TTC549 (cell line): ENCODE results near the gene KLHL14.

Experiments used
- FAIRE-seq: peaks from 2 replicates; lab custom pipeline; 2012; peaks lifted over from hg19 to GRCh38; lab: Jason Lieb, UNC

The KLHL14 gene

DNA sequence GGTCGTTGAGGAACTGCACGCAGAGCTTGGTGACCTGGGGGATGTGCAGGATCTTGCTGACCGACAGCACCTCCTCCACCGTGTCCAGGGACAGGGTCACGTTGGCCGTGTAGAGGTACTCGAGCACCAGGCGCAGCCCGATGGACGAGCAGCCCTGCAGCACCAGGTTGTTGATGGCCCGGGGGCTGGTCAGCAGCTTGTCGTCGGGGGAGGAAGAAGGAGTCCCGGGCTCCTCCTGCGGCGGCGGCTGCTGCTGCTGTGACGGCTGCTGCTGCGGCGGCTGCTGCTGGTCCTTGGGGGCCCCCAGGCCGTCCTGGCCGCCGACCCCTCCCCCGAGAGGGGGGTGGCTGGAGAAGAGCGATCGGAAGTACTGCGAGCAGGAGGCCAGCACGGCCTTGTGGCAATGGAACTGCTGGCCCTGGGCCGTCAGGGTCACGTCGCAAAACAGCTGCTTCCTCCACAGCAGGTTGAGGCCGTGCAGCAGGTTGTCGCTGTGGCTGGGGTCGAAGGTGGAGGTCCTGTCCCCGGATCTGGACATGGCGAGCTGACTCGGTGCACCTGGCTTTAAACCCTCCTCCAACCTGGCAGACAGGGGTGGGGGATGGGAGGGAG is 2.7 kb downstream of the KLHL14 start:
- no peak for FAIRE-seq

DNA sequence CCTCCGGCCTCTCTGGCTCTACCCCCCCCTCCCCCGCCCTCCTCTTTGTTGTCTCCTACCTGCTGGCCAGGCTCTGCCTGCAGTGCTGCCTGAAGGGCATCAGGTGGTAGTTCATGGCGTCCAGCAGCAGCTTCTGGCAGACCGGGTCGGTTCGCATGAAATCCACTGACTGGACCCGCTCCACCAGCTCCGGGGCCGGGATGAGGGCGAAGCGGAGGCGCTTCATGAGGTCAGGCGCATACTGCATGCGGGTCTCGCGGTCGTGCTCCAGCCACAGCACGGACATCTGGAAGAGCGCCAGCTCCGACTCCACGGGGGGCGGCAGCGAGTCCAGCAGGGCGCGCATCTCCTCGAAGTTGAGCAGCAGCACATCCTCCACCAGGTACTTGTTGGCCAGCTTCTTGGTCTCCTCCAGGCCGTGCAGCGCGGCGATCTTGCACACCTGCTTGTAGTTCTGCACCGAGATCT is 3.2 kb downstream of the KLHL14 start:
- no peak for FAIRE-seq

DNA sequence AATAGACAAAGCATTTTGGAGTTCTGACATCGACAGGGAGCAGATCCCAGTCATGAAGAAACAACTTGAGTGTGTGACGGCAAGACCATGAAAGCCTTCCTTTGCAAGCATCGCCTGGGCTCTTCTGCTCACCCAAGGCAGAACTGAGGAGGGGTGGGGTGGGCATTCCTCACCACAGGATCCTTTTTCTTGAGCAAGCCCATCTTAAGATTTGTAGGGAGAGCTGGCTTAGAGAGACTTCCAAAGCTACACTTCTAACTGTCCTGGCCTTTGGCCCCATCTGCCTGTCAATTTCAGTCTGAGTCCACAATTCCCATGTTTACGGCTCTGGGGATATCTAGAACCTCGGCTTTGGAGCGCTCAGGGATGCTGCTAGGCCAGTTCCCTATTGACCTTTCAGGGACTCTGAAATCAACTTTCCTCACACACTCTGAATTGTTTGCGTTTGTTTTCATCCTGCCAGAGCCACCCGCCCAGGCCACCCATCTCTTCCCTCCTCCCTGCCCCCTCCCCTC is 3.7 kb downstream of the KLHL14 start:
- FAIRE-seq, result no peak

DNA sequence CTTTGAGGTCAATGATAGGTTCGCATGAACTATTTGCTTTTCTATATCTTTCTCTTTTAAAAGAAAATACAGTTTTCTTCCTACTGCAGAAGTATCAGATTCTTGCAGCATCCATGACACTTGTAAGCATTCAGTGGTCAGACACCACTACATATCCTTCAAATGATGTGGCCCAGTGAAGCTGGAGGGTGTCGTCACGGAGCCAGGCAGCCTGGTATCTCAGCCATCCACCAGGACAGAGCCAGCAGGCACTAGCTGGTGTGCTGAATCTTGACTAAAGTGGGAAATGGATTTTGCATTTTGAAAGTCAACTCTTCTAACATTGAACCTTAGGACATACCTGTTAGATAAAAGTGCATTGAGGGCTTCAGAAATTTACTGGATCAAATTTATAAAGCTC is 5.4 kb downstream of the KLHL14 start:
- FAIRE-seq, result no peak

DNA sequence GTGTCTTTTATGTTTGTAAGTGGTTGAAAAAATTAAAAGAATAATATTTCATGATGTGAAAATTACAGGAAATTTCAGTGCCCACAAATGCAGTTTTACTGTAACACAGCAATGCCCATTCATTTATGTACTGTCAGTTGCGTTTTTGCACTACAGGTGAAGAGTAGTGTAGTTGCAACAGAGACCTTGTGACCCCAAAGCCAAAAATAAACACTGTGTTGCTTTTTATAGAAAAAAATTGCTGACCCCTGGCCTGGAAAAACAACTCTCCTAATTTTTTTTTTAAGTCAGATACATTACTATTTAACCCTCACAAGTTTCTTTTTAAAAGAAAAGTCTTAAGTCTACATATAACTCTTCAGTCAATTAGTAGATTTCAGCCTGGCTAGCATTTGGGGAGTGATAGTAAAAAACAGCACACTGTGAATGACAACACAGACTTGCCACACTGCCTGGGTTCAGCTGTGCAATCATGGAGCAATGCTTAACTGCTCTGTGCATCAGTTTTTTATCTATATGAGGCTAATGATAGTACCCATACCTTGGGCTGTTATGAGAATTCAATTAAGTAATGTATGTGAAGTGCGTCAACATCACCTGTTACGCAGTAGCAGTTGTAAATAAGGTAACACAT is 8.1 kb downstream of the KLHL14 start:
- FAIRE-seq, result no peak

DNA sequence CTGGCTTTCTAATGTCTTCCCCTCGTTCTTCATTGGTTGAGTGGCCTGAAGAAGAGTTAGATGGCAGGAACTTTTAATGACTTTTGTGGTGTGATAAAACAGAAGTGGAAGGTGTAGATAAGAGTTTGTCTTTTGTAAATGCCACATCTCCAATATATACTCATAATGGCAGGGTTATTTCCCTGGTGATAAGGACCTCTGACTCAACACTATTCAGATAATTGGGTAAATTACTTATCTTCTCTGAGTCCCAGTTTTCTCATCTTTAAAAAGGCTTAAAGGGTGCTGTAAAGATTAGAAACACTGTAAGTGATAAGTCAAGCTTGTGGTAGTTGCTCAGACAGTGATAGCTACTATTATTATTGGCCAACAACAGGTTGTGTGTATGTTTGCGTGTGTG is 9.5 kb downstream of the KLHL14 start:
- FAIRE-seq, result no peak

DNA sequence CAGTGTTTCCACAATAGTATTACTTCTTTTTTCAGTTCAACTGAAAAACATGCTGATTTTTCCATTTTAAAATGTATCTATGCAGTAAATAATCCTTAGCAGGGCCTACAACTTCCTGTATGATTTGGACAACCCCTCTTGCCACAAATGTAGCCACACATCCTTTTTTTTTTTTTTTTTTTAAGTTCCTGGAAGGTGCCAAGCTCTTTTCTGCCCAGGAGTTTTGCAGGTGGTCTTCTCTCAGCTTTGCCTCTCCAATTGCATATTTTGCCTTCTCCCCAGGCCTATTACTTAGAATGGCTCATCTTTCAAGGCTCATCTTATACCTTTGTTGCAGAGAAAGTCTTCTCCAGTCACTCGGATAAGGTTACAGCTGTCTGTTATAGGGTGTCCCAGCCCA is 11.6 kb downstream of the KLHL14 start:
- no peak for FAIRE-seq

DNA sequence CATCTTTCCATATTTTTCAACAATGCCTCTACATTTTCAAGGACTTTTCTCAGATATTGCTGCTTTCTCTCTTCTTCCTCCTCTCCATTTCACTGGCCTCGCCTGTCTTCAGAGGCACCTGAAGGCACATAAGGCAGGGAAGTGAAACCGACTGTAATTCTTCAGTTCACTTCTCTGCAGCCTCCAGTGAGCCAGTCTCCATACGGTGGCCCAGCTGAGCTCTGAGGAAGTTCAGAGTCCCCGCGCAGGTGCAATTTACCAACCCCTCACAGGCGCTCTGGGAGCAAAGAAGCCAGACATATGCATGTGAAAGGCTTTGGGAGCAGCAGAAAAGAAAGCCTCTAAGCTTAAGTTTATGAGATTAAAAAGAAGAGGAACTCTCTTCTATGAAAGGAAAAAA is 12.4 kb downstream of the KLHL14 start:
- no peak for FAIRE-seq

DNA sequence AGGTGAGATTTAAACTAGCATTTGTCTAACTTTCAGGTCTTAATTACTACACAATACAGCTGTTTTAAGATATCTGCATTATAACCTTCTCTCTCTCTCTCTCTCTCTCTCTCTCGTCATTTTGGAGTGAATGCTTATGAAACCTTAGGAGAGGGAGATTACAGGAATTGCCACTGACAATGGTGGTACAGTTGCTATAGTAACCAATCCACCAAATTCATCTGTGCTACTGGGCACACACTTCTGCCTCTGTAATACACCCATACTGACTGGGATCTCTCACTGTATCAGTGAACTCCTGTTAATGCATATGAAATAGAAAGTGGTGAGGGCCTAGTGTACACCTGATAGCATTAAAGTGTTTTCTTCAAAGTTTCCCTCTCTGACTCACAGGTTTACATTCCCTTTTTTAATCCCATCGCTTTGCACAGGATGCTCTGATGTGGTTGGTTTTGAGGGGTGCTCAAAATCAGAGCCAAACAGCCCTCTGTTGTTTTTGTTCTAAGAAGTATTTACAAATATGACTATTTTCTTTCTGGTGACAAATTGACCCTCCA is 13.1 kb downstream of the KLHL14 start:
- FAIRE-seq, result no peak

DNA sequence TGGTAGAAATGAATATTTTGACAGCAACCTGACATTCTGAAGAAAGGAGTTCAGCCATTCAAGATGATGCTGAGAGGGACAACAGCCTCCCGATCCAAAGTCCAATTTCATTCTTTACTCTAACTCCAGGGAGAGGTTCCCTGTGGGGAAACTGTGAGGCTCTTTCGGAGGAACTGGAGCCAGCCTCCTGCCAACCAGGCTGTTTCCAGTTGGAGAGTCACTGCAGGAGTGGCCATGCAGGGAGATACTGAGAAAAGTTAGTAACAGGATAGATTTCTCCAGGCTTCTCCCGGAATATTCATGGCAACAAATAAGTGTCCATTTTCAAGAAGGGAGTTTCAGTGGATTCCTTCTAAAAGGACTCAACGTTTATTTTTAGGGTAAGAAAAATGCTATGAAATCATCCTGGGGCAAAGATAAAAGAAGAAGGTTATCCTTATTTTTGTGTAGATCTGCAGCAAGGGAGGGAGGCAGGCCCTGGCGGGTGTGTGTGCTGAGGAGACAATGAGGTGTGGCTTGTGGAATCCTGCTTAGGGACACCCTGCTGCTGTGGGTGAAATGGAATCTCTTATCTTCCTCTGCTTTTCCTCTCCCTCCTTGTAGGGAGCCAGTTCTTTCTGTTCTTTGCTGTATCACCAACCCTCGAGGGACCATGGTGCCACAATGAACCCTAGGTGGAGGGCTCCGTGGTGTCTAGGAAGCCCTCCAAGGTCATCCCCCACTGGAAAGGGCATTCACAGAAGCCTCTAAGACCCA is 18.1 kb downstream of the KLHL14 start:
- FAIRE-seq, result no peak

DNA sequence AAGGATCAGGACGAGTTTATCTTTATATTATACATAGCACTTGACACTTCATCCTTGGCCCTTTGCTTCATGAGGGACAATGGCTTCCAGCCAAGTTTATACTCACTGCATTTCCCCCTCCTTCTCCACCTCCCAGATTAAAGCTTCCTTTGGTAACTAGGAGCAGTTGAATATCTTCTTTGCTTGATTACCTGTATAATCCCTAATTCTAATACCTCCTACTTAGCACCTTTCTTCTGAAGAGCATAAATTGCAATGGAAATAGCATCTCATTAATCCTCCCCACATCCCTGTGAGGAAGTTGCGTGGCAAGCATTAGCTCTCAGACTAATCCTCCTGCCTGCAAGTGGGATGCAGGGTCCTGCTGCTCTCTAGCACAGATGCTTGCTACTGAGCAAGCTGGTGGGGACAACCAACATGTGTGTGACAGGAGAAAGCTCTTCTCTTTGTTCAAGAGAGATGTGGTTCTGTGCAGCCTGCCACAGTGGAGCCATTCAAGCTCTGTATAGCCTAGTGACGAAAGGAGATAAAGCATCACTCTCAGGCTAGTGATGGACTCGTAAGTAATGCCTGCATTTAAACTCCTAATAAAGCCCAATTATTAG is 19.1 kb downstream of the KLHL14 start:
- FAIRE-seq, result no peak

DNA sequence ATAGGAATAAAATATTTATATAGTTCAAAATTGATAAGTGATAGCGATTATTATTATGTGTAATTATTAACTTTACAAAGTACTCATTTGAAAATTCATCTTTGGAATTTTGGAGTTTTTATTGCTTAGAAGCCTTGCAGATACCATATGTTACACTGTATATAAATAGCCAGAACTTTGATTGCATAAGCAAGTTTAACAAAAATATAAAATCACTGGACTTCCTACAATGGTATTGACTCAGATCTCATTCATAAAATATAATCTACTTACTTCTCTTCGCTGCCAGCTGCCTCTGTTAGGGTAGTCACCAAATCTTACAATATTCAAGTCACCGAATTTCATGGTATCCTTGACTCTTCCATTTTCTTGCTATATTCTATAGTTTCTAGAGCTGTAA is 22.5 kb downstream of the KLHL14 start:
- no peak for FAIRE-seq

DNA sequence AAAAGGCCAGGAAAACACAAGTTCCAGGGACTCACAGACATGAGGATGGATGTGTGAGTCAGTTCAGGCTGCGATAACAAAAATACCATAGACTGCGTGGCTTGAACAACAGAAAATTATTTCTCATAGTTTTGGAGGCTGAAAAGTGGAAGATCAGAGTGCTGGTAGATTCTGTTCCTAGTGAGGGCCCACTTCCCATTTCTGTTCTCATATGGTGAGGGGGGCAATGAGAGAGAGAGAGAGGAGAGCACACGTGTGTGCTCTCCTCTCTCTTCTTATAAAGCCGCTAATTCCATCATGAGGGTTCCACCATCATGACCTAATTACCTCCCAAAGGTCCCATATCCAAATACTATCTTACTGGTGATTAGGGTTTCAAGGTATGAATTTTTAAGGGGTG is 23.0 kb downstream of the KLHL14 start:
- FAIRE-seq, result no peak

DNA sequence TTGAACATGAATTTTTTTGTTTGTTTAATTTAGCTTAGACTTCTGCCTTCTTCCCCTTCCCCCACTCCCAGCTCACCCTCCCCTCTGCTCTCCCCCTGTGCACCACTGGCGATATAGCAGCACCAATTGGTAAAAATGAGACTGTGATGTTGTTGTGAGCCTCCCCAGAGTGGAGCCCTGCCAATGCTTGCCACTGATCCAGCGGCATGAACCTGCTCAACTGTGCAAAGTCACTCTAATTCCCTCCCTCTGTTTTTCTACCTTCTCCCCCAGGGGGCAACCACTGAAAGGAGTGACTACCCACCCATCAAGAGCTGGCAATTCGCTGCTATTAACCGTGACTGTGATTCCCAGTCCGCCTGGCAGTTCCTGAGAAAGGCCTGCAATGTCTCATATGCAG is 30.2 kb downstream of the KLHL14 start:
- no peak for FAIRE-seq

DNA sequence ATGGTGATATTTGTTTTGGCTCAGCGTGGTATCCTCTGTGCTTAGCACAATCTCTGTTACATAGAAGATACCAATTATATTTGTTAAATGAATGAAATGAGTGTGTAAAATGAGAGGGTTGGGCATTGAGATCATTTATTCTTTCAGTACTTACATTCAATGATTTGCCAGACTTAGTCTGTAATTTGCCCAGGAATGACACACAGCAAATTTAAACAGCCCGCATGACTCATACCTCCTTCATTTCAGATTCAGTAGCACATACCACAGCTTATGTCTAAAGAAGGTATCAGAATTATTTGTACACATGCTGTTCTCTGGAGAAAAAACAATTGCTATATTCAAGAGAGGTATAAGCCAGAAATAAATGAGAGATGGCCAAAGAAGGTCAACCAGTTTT is 37.0 kb downstream of the KLHL14 start:
- no peak for FAIRE-seq

DNA sequence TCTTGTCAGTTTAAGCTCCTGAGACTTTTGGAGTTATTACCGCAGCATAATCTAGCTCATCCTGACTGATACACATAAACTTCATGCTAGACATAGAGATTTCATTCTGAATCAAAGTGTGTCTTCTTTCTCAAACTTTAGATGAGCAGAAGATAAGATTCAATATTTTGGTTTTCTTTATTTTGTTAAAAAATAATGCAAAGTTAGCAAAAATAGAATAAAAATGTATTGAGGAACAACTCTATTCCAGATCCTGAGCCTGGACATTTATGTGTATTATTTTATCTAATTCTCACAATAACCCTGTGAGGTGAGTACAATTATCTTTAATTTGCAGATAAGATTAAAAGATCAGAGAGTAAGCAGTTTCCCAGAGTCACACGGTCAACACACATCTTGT is 38.4 kb downstream of the KLHL14 start:
- no peak for FAIRE-seq

DNA sequence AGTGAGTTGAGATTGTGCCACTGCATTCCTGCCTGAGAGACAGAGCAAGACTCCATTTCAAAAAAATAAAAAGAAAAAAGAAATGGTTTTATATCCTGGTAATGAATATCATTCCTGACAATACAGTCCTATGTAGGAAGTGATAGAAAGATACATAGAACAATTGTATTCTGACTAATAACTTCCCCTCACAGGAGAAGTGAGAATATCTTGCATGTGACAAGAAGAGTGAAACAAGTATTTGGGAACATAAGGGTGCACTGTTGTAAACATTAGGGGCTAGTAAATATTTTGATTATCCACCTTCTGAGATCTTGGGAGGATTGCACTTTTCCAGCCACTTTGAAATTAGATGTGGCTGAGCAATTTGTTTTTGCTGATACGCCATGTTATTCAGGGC is 40.7 kb downstream of the KLHL14 start:
- FAIRE-seq, result no peak

DNA sequence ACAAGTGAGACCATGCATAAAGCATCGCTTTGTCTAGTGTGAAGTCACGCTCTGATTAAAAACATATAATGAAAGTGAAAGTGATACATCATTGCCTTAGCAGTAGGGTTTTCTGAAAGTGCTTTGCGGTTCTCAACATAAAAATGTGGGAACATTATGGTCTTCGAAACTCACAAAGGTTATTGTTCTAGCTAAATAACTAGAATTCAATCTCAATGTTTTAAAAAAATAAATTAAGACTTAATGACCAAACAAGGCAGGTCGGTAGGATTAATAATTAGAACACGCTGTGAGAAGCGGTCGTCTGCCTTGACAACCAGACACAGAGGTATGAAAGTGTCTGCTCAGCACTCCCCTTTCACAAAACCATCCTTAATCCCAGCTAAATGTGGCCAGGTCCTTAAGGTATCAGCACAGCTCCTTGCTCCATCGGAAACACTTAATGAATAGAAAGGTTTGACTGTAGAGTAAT is 42.2 kb downstream of the KLHL14 start:
- no peak for FAIRE-seq

DNA sequence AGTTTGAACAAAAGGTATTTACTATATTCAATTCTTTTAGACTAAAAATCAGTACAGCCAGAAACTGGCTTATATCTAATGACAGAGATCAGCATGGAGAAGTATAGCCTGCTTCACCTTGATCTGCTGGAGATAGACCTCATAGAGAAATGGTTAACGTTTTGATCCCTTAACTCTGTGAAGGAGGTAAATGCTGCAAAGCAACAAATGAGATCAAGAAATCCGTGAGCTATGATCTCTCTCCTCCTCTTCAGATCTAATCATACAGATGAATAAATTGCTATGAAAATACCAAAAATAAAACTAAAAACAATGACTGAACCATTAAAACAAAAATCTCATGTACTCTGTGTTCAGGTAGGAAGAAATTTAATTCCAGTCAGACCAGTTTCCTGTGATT is 42.8 kb downstream of the KLHL14 start:
- no peak for FAIRE-seq

DNA sequence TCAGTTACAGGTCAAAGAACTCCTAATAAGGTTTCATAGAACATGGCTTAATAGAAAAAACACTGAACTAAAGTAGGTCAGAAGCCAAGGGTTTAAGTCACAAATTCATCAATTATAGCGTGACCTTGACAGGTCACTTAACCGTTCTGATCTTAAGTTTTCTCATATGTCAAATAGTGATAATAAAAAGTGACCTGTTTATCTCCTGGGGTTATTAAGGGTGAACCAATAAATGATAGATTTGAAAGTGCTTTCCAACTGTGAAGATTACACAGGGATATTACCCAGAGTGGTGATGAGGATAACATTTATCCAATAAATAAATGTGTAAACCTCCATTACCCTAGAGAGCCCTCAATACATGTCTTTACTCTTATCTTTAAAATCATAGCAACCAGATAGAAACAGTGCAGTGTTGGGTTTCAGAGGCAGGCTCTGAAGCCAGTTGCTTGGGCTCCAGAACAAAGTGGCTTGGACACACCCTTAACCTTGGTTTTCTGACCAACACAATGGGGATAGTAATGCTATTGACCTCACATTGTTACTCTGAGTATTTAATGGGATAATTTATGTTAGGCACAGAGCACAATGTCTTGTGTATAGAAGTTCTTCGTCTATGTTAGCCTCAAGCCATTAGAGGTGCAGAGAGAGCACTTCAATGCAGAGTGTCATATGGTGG is 48.6 kb downstream of the KLHL14 start:
- no peak for FAIRE-seq

DNA sequence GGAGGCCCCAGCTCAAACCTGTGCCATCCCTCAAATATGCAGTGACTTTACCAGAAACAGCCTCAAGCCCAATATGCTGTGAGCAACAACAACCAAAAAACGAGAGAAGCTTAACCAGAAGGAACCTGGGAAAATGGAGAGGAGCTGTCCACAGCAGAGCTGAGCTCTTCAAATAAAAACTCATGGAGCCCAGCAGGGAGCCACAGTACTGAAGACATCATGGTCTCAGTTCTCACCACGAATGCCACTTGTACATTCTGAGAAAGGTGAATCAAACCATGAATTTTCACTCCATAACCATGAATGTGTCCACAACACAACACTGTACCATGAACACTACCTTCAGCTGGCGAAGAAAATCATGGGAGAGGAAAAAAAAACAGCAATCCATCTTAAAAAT is 50.5 kb downstream of the KLHL14 start:
- FAIRE-seq, result no peak

DNA sequence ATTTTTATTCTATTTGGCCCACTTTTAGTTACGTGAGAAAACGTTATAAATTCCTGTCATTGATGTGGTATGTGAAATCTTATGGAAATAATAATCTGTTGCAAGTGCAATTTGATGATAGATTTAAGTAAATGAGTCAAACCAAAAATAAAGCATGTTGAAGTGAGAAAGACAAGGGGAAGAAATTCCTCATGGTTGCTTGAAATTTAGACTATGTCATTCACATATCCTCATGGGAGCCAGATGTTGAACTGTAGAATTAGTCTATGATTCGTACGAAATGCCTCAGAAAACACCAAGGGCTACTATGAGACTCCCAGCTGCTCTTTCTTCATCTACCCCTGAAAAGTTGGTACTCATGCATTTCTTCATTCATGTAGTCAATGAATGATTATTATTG is 55.7 kb downstream of the KLHL14 start:
- FAIRE-seq, result no peak
